HEK293 (cell line): ENCODE measurements around the gene TMEM167A.

Source experiments
- CTCF ChIP-seq: fragments of 450-650 bp; formaldehyde crosslinking; IDR thresholded peaks from 2 replicates; pipeline ENCODE4 v1.5.1; 2016; ENCODE audit warnings: missing biosample characterization, missing genetic modification characterization
- IKZF3 ChIP-seq: fragments of 450-650 bp; IDR thresholded peaks from 2 replicates; pipeline ENCODE4 v1.5.0; 2018; ENCODE audit warnings: missing biosample characterization, mild to moderate bottlenecking, missing genetic modification characterization, moderate library complexity
- SALL2 ChIP-seq: fragments of 450-650 bp; formaldehyde crosslinking; IDR thresholded peaks from 2 replicates; pipeline ENCODE4 v1.5.0; 2017; ENCODE audit warnings: missing biosample characterization, mild to moderate bottlenecking, missing genetic modification characterization, borderline replicate concordance
- SETDB1 ChIP-seq: IDR thresholded peaks from one replicate; pipeline ENCODE4 v1.6.1; 2017; ENCODE audit warnings: mild to moderate bottlenecking, low read length, moderate library complexity, mixed read lengths; ENCODE audit not compliant: insufficient read length
- ZBTB6 ChIP-seq: fragments of 450-650 bp; formaldehyde crosslinking; IDR thresholded peaks from 2 replicates; pipeline ENCODE4 v1.5.1; 2017; ENCODE audit warnings: missing biosample characterization, missing genetic modification characterization
- ZNF776 ChIP-seq: fragments of 450-650 bp; formaldehyde crosslinking; IDR thresholded peaks from 2 replicates; pipeline ENCODE4 v1.5.0; 2017; ENCODE audit warnings: missing biosample characterization, missing genetic modification characterization, borderline replicate concordance
- ZNF785 ChIP-seq: fragments of 450-650 bp; formaldehyde crosslinking; IDR thresholded peaks from 2 replicates; pipeline ENCODE4 v1.5.1; 2016; ENCODE audit warnings: missing biosample characterization, missing genetic modification characterization
- TF ChIP-seq, protein P1 (sequence below): fragments of 450-650 bp; IDR thresholded peaks from 2 replicates; pipeline ENCODE4 v1.5.1; 2018; ENCODE audit warnings: missing biosample characterization, mild to moderate bottlenecking, missing genetic modification characterization
- TF ChIP-seq, protein P2 (sequence below): fragments of 450-650 bp; formaldehyde crosslinking; IDR thresholded peaks from 2 replicates; pipeline ENCODE4 v1.5.1; 2016; ENCODE audit warnings: missing biosample characterization, missing genetic modification characterization

DNA sequence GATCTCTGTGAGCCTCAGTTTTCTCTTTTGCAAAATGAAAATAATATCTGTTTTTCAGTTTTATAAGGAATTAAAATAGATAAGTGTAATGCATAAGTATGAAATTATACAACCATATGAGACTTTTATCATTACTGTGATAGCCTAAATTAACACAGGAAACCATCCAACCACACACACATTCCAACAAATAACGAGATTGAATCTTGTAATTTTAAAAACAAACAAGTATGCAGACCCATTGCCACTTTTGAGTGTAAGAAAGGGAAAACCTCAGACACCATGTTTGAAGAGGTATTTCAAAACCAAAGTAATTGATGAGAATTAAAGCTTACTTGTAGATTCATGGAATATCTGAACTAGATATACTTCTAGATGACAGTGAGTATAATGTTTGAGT, 32.2 kb upstream of the TMEM167A start:
- TF ChIP-seq, protein P1, sequence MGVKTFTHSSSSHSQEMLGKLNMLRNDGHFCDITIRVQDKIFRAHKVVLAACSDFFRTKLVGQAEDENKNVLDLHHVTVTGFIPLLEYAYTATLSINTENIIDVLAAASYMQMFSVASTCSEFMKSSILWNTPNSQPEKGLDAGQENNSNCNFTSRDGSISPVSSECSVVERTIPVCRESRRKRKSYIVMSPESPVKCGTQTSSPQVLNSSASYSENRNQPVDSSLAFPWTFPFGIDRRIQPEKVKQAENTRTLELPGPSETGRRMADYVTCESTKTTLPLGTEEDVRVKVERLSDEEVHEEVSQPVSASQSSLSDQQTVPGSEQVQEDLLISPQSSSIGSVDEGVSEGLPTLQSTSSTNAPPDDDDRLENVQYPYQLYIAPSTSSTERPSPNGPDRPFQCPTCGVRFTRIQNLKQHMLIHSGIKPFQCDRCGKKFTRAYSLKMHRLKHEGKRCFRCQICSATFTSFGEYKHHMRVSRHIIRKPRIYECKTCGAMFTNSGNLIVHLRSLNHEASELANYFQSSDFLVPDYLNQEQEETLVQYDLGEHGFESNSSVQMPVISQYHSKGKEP (tag by site-specific recombination) = no peak
- no peak for TF ChIP-seq SETDB1
- no peak for TF ChIP-seq ZNF776 (tag by site-specific recombination)
- TF ChIP-seq CTCF (tag by site-specific recombination) = no peak
- TF ChIP-seq, protein P2, sequence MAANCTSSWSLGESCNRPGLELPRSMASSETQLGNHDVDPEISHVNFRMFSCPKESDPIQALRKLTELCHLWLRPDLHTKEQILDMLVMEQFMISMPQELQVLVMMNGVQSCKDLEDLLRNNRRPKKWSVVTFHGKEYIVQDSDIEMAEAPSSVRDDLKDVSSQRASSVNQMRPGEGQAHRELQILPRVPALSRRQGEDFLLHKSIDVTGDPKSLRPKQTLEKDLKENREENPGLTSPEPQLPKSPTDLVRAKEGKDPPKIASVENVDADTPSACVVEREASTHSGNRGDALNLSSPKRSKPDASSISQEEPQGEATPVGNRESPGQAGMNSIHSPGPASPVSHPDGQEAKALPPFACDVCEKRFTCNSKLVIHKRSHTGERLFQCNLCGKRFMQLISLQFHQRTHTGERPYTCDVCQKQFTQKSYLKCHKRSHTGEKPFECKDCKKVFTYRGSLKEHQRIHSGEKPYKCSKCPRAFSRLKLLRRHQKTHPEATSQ (tag by site-specific recombination) = no peak
- TF ChIP-seq ZBTB6 = no peak
- TF ChIP-seq SALL2 (tag by site-specific recombination) = no peak
- TF ChIP-seq ZNF785 = no peak
- TF ChIP-seq IKZF3 = no peak
